LNCAP (cell line): ENCODE results near the gene GPR157.

Experiments used
- TF ChIP-seq, protein P1 (sequence below): fragments of 450-650 bp; IDR thresholded peaks from 2 replicates; pipeline ENCODE4 v1.5.1; 2017; ENCODE audit warnings: mild to moderate bottlenecking

GPR157 gene

DNA sequence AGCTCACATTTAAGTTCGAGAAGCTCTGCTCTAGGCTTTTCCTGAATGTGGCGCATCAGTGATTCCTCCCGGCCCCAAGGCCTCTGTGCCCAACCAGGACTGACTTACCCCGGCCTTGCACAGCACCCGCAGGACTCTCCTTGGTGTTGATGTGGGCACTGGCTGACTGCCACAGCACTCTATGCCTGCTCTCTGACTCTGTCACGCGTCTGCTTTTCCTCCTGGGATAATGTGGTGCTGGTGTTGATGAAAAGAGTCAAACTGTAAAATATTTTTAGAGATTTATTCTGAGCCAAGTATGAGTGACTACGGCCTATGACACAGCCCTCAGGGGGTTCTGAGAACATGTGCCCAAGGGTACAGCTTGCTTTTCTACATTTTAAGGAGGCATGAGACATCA is 44.0 kb downstream of the GPR157 start:
- TF ChIP-seq, protein P1, sequence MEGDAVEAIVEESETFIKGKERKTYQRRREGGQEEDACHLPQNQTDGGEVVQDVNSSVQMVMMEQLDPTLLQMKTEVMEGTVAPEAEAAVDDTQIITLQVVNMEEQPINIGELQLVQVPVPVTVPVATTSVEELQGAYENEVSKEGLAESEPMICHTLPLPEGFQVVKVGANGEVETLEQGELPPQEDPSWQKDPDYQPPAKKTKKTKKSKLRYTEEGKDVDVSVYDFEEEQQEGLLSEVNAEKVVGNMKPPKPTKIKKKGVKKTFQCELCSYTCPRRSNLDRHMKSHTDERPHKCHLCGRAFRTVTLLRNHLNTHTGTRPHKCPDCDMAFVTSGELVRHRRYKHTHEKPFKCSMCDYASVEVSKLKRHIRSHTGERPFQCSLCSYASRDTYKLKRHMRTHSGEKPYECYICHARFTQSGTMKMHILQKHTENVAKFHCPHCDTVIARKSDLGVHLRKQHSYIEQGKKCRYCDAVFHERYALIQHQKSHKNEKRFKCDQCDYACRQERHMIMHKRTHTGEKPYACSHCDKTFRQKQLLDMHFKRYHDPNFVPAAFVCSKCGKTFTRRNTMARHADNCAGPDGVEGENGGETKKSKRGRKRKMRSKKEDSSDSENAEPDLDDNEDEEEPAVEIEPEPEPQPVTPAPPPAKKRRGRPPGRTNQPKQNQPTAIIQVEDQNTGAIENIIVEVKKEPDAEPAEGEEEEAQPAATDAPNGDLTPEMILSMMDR = no peak

DNA sequence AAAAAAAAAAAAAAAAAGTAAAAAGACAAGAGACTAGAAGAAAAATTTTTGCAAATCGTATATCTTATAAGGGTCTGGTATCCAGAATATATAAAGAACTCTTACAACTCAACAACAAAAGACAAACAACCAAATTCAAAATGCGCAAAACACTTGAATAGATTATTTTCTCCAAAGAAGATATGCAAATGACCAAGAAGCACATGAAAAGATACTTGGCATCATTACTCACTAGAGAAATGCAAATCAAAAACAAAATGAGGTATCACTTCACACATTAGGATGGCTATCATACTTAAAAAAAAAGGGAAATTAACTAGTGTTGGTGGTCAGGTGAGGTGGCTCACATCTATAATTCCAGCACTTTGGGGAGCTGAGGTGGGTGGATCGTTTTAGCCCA is 47.4 kb downstream of the GPR157 start:
- TF ChIP-seq, protein P1 = no peak

DNA sequence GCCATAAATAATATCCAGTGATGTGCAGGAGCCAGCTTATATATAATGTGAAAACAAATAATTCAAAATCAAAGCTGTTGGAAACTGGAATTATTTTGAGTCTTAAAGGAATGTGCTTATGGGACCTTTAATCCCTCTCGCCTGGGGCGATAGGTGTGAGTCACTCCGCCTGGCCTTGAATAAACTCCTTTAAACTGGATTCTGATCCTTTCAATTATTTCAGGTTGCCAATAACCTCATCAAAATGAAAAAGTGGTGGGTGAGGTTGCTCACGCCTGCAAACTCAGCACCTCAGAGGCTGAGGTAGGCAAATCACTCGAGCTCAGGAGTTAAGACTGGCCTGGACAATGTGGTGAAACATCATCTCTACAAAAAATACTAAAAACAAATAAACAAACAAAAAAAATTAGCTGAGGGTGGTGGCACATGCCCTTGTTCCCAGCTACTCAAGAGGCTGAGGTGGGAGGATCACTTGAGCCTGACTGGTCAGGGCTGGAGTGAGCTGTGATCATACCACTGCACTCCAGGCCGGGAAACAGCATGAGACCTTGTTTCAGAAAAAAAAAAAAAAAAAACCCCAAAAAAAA is 48.1 kb downstream of the GPR157 start:
- TF ChIP-seq, protein P1 = no peak

DNA sequence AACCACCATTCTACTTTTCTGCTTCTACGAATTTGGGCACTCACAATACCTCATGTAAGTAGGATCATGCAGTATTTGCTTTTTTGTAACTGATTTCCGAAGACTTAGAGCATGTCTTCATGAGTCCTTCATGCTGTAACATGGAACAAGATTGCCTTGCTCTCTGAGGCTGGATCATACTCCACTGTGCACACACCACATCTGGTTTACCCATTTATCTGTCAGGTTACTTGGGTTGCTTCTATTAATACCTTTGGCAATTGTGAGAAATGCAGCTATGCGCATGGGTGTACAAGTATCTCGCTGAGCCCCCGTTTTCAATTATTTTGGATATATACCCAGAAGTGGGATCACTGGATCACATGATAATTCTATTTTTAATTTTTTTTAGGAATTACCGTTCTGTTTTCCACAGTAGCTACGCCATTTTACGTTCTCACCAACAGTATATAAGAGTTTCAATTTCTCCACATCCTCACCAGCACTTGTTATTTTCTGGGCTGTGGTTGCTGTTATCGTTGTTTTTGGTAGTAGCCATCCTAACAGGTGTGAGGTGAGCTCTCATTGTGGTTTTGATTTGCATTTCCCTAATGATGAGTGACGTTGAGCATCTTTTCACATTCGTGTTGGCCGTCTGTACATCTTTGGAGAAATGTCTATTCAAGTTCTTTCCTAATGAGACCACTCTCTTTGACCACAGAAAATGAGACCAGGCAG is 48.8 kb downstream of the GPR157 start:
- TF ChIP-seq, protein P1 = no peak

DNA sequence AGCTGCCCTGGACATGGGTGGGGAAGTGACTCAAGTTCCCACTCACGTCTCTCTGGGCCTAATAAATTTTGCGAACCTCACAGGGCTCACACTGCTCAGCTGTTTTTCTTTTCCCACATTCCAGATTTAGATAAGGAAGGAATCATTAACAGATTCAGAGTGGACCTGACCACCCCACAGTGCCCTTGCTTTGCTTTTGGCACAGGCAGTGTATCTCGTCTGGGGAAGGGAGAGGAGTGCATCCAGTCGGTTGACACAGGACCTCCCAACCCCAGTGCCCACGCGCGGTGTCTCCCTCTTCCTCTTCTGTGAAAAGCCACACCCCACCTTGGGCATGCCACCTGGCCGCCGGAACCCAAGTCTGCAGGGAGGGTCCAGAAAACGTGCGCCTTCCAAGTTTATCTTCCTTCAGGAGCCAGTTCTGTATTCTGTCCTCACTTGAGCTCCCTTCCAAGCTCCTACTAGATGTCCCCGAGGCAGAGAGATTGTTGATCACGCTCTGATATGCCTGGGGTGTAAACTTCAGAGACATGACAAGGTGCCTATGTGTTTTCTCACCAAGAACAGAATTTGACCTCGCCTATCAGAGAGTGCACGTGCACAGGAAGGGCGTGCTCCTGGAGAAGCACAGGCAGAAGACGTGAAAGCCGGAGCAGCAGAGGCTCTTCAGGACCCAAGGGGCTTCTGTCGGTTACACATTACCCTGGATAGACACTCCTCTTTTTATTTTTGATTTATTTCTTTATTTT is 50.0 kb downstream of the GPR157 start:
- TF ChIP-seq, protein P1 = no peak

DNA sequence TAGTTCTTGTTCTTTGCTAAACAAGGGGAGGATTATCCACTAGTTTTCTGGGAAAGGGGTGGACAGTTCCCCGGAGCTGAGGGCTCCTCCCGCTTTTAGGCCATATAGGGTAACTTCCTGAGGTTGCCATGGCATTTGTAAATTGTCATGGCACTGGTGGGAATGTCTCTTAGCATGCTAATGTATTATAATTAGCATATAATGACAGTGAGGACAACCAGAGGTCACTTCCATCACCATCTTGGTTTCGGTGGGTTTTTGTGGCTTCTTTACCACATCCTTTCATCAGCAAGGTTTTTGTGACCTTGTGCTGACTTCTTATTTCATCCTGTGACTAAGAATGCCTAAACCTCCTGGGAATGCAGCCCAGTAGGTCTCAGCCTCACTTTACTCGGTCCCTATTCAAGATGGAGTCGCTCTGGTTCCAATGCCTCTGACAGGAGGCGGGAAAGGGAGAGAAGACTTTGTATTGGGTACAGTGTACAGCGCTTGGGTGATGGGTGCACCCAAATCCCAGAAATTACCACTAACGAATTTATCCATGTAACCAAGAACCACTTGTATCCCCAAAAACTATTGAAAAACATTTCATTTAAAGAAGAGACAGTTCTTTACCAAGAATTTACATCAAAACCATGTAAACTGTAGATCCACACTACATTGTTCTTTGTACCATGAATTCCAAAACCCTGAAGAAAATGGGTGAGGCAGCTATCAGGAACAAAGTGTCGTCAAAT is 50.7 kb downstream of the GPR157 start:
- TF ChIP-seq, protein P1 = no peak

DNA sequence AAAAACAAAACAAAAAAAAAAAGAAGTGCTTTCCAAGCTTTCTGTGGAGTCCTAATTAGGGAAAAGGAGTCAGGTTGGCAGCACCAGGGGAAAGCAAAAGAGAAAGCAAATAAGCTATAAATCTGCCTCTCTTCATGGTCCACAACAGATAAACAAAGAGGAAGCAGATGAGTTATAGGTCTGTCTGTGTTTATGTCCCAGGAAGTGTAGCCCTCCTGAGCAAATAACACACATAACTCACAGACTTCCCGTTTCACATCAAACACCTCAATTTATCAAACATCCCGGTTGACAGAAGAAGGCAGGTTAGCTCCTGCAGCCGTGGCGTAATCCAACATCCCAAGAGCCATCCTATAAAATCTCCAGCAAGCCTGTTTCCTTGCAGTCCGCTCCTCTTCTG is 53.9 kb downstream of the GPR157 start:
- TF ChIP-seq, protein P1 = no peak
